Erythroblast (primary cell): ENCODE data around the gene KCTD15.
"Not testable (repeated sequence)": the region's sequence is repeated elsewhere in the genome, so short reads cannot be mapped to it uniquely, and the experiment has no call there.

Experiments
- DNase-seq, 2 experiments: peaks; one replicate each; lab custom pipeline; 2025; lab: John Stamatoyannopoulos, UW
- GATA1 ChIP-seq: IDR thresholded peaks from 2 replicates; pipeline ENCODE4 v1.6.1; 2011; ENCODE audit warnings: low read depth, mild to moderate bottlenecking, control low read depth, low read length, moderate library complexity
- POLR2A ChIP-seq: IDR thresholded peaks from 2 replicates; pipeline ENCODE4 v1.6.1; 2011; ENCODE audit warnings: mild to moderate bottlenecking, low read length

Gene KCTD15

DNA sequence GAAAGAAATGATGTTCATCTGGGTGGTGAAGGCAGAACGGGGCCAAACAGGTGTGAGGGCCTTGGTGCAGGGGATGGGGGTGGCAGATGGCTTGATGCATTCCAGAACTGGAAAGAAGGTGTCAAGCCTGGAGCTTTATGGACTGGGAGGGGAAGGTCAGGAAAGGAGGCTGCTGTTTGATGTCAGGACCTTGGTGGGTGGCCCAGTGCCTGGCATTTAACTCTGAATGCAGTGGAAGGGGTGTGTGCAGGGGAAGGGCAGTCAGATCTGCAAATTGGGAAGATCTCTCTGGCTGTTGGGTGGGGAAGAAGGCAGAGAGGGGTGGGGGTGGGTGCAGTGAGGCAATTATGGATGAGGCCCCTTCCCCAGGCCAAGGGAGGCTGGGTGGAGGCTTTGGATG lies 11.7 kb downstream of the KCTD15 start:
- TF ChIP-seq POLR2A = no peak
- no peak for TF ChIP-seq GATA1
- no peak for DNase-seq

GRCh38 chr19:33809960-33810359 lies 13.3 kb downstream of the KCTD15 start:
- TF ChIP-seq GATA1 (no peak), POLR2A (no peak)

DNA sequence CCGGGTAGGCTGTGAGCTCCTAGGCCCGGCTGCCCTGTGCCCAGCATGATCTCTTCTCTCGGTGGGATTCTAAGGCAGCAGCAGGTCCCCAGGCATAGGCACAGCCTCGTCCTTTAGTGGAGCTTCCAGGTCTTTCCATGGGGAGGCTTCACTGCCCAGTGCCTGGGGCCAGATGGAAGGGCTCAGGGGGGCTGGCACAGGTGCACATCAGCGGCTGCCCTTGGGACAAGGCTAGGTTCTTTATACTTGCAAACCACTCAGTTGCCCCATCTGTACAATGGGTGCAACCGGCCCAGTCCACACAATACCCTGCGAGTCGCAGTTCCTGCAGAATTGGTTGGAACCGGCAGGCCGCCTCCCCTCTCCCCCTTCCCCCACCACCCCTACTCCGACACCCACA lies 14.2 kb downstream of the KCTD15 start:
- no peak for DNase-seq
- no peak for TF ChIP-seq GATA1
- no peak for TF ChIP-seq POLR2A

More at GRCh38 chr19:33809960-33810359, 13.3 kb downstream of the KCTD15 start:
- DNase-seq = no peak

DNA sequence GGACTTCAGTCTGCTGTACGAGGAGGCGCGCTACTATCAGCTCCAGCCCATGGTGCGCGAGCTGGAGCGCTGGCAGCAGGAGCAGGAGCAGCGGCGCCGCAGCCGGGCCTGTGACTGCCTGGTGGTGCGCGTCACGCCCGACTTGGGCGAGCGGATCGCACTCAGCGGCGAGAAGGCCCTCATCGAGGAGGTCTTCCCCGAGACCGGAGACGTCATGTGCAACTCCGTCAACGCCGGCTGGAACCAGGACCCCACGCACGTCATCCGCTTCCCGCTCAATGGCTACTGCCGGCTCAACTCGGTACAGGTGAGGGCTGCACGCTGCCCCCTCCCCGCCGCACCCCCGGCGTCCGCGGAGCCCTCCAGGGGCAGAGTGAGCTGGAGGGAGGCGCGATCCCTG lies 14.6 kb downstream of the KCTD15 start:
- no peak for DNase-seq
- no peak for TF ChIP-seq GATA1
- no peak for TF ChIP-seq POLR2A

GRCh38 chr19:33811736-33812387 lies 15.2 kb downstream of the KCTD15 start:
- TF ChIP-seq GATA1 = no peak
- TF ChIP-seq POLR2A = no peak
- no peak for DNase-seq

DNA sequence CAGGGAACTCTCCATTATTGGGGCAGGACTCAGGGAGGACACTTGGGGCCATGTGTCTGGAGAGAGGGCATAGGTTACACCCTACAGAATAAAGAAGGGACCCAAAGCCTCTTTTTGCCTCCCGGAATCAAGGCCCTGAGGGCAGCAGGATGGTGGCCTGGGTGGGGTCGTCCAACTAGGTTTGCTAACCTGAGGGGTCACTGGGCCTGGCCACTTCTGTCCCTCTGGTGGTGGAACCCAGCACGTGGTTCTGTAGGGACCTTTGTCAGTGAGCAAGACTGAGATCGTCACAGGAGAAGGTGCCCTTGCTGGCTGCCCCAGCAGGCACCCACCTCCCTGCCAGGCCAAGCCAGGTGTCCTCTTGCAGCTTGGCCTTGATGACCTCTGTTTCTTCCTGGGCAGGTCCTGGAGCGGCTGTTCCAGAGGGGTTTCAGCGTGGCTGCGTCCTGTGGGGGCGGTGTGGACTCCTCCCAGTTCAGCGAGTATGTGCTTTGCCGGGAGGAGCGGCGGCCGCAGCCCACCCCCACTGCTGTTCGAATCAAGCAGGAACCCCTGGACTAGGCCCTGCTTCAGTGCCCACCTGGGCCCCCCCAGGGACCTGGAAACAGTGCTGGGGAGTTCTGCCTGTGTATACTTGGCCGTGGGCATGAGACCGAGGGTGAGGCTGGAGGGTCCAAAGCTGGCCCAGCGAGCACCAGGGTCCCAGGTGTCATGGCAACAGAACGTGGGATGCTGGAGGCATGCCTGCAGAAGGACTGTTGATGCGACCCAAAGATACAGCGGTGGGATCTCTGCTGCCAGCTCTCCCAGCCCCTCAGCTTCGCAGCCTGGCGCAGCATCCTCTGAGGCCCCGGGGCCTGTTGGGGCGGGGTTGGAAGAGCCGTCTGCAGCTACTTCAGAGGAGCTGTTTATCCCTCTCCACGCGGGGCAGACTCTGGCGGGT lies 16.0 kb downstream of the KCTD15 start:
- no peak for DNase-seq
- TF ChIP-seq POLR2A (no peak), GATA1 (no peak)

DNA sequence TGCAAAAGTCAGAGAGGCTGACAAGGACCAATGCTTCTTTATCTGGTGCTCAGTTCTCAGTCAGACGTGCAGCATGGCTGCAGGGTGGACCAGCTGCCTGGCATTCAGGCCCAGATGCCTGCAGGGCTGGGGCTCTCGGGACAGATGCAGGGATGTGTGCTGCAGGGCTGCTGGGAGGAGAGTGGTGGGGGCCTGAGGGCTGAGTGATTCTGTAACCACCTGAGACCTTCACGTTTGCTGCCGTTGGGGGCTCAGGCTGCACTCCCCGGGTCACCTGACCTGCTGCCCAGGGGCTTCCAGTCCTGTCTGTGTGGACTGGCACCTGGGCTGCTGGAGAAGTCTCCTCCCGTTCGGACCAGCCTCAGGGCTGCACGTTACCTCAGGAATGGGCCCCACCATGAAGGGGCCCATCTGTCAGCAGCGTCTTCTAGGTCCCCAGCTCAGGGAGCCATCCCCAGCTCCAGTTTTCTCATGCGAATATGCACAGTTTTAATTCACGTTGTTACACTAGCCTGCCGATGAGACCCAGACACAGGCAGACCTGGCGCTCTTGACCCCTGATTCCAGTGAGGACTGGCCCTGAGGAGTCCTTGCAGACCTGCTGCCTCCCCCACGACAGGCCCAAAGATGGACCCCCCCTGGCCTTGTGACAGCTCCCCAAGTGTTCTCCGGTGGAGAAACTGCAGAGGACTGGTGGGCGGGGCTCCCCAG lies 16.9 kb downstream of the KCTD15 start:
- no peak for DNase-seq
- TF ChIP-seq GATA1 (no peak), POLR2A (no peak)

DNA sequence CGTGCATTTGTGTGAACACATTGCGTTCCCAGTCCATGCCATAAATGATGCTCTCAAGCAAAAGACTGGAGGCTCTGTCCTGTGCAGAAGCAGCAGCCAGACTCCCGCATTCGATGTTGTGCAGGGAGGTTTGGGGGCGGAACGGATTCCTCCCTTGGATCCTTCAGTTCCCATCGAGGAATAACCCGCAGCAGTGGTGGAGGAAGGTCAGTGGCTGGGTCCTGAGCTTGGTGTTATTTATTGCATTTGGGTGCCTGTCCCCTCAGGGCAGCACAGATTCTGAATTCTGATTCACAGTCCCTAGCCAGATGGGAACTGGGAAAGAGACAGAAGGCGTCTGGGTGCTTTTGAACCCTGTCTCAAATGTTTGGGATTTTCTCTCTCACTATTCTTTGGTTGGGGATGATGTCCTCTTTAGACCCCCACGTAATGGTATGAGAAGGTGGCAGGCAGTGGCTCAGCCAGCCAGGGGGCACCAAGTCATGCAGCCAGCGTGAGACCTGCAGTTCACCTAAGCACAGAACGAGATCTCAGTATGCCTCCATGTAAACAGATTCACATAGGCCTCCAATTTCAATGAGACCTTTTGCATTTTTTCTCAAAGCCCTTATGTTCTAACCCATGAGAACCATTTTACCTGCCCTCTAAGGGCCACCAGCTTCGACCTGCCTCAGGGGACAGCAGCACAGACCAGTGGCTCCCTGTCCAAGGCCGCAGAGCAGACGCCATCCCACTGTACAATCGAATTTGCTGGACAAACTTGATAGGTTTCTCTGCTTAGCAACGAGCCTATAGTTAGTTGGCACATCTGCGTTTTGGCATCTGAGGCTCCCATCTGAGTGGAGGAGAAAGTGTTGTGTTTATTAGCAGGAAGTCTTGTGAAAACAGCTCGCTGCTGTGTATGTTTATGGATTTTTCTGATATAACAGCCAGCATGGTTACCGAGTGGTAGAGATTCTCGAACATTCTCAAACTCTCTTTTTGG lies 17.8 kb downstream of the KCTD15 start:
- TF ChIP-seq POLR2A (no peak), GATA1 (no peak)
- no peak for DNase-seq

DNA sequence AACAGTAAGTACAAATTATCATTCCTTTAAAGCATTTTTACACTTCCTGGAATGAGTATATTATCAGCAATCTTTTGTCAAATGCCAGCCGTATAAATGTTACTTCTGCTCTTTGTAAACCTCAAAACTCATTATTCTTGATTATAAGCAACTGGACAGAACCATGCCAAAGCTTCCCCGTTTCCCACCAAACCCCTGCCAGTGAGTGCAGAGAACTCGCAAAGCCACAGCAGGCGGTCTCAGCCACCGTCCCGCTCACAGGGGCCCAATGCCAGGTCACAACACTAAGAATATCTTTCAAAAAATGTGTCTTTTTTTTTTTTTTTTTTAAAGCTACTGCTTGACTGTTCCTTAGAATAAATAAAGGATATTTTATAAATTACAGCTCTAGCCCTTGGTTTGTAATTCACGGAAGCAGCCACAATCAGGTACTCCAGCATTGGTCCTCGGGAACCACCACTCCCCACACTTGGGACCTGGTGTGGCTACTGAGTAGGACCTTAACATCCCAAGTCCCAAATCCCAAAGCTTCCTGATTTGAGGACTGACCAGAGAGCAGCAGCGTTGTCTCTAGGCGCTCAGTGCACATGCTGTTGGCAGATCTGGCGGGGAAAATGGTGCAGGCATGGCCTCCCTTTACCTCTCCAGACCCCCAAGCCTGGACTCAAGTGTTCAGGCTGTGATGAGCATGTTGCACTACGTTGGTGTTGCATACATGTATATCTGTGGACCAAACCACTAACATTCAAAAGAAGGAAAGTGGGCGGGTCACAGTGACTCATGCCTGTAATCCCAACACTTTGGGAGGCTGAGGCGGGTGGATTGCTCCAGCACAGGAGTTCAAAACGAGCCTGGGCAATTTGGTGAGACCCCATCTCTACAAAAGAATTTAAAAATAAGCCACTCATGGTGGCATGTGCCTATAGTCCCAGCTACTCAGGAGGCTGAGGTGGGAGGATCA lies 19.0 kb downstream of the KCTD15 start:
- no peak for DNase-seq
- no peak for TF ChIP-seq POLR2A
- no peak for TF ChIP-seq GATA1

GRCh38 chr19:33818411-33818810 lies 21.7 kb downstream of the KCTD15 start:
- no peak for TF ChIP-seq POLR2A

DNA sequence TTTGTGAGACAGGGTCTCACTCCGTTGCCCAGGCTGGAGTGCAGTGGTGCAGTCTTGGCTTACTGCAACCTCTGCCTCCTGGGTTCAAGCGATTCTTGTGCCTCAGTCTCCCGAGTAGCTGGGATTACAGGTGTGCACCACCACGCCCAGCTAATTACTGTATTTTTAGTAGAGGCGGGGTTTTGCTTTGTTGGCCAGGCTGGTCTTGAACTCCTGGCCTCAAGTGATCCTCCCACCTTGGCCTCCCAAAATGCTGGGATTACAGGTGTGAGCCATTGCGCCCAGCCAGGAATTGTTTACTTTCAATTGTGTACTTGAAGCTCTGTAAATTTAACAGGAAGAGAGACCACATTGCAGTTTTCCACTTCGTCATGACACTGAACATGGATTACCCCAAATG lies 22.4 kb downstream of the KCTD15 start:
- not testable (repeated sequence) for DNase-seq

More at GRCh38 chr19:33818411-33818810, 21.7 kb downstream of the KCTD15 start:
- DNase-seq = no peak

GRCh38 chr19:33819506-33819879 lies 22.8 kb downstream of the KCTD15 start:
- no peak for TF ChIP-seq GATA1
- no peak for TF ChIP-seq POLR2A
- no peak for DNase-seq
